Karpas-422 (cell line): ENCODE data around the gene CFAP100. TPM values are rescaled to one million over a fixed set of nuclear protein-coding genes. Genes with fewer than 3 reads are reported as not detected.

Experiments used
- DNase-seq: peaks from one replicate; pipeline ENCODE4 v3.0.0-alpha.2; 2015
- H2AFZ ChIP-seq: fragments of 200-600 bp; sonication (generic); 2 replicates; pipeline ENCODE4 v1.6.1; 2014; ENCODE audit warnings: antibody characterized with exemption, low read length, mixed read lengths
- H3K27ac ChIP-seq: fragments of 200-600 bp; sonication (generic); 2 replicates; pipeline ENCODE4 v1.5.1; 2014; ENCODE audit warnings: mild to moderate bottlenecking, low read length, moderate library complexity
- H3K27me3 ChIP-seq: fragments of 200-600 bp; sonication (generic); 2 replicates; pipeline ENCODE4 v1.6.1; 2014; ENCODE audit warnings: low read length, mixed read lengths
- H3K36me3 ChIP-seq: fragments of 200-600 bp; sonication (generic); 2 replicates; pipeline ENCODE4 v1.6.1; 2014; ENCODE audit warnings: low read length, mixed read lengths; ENCODE audit not compliant: insufficient read depth
- H3K4me1 ChIP-seq: fragments of 200-600 bp; sonication (generic); 2 replicates; pipeline ENCODE4 v1.6.1; 2014; ENCODE audit warnings: mild to moderate bottlenecking, low read length, mixed read lengths
- H3K4me2 ChIP-seq: fragments of 200-600 bp; sonication (generic); 2 replicates; pipeline ENCODE4 v1.6.1; 2014; ENCODE audit warnings: low read length, low read depth, mild to moderate bottlenecking; ENCODE audit not compliant: poor library complexity, severe bottlenecking
- H3K4me3 ChIP-seq: fragments of 200-600 bp; sonication (generic); 2 replicates; pipeline ENCODE4 v1.5.1; 2014; ENCODE audit warnings: mild to moderate bottlenecking, antibody characterized with exemption, low read length, mixed read lengths
- H3K79me2 ChIP-seq: fragments of 200-600 bp; sonication (generic); 2 replicates; pipeline ENCODE4 v1.6.1; 2014; ENCODE audit warnings: mild to moderate bottlenecking, low read length, mixed read lengths
- H3K9ac ChIP-seq: fragments of 200-600 bp; sonication (generic); 2 replicates; pipeline ENCODE4 v1.6.0; 2014; ENCODE audit warnings: low read length
- H3K9me2 ChIP-seq: fragments of 200-600 bp; sonication (generic), shearing (Covaris generic); replicated peaks from 2 replicates; pipeline ENCODE4 v1.6.0; 2014; ENCODE audit warnings: mild to moderate bottlenecking, low read length, moderate library complexity; ENCODE audit not compliant: insufficient read depth
- H3K9me3 ChIP-seq: fragments of 300-700, 200-600 bp; sonication (generic); 2 replicates; pipeline ENCODE4 v1.6.1; 2014; ENCODE audit warnings: low read length, mixed read lengths
- H4K20me1 ChIP-seq: fragments of 200-600 bp; sonication (generic); 2 replicates; pipeline ENCODE4 v1.6.1; 2014; ENCODE audit warnings: mild to moderate bottlenecking, antibody characterized with exemption, low read length, low read depth; ENCODE audit not compliant: insufficient read depth
- total RNA-seq: library from RNA; depleted of rRNA; stranded (reverse); fragments of >200 nt; shearing (Covaris generic); gene quantifications from 2 replicates; pipeline ENCODE4 v1.2.3, GENCODE V29; 2014; ENCODE audit warnings: low replicate concordance

Gene CFAP100
- total RNA-seq, 1 experiment from 2014 or later: not detected

DNA sequence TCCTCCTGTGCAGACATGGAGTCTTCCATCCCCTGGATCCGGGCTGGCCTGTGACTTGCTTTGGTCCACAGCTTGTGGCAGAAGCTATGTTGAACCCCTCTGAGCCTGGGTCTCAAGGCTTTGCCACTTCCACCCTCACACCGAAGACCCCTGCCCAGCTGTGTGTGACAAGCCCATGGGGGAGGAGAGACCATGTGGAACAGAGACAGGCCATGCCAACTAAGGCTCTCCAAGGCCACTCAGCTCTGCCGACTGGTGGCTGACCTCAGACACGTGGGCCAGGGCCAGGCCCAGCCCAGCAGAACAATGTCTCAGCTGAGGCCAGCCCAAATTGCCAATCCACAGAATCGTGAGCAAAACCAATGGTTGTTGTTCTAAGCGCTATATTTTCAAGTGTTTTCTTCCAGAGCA, 16.4 kb upstream of the CFAP100 start:
- Histone ChIP-seq H3K9me3 (no peaks in the 10 kb centered on the region), H3K4me1 (no peaks in the 10 kb centered on the region), H3K9me2 (no peaks in the 10 kb centered on the region)

DNA sequence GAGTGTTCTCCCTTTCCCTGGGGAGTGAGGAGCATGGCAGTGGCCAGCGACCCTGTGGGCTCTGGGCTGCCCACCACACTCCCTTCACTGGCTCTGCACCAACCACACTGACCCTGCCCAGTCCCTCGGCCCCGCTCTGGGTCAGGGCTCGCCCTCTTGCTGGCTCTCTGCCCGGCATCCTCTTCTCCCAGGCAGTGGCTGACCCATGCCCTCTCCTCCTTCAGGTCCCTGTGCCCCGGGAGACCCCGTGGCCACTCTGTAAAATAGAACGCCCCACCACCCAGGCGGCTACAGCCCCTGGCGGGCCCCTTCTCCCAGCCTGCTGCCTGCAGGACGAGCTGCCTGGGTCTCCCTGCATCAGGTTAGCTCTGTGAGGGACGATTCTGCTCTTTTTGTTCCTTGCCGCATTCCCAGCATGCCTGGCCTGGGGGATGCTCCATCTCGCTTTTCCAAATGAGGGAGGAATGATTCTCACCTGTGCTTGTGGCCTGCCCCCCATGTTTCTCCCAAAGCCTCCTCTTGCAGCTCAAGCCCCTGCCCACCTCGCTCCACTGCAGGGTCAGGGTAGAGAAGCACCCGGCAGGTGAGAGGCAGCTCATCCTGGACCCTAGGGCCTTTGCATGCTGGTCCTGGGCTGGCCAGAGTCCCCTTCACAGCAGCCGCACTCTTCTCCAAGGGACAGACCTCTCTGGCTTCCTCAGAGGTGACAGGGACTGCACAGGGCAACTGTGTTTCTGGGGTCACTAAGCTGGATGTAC, 14.5 kb upstream of the CFAP100 start:
- H3K9ac ChIP-seq: no peak overlapping the region
- H3K4me3 ChIP-seq: no peak overlapping the region
- H2AFZ ChIP-seq: no peak overlapping the region
- no peak overlapping the region for H3K4me2 ChIP-seq
- no peaks in the 10 kb centered on the region for H3K4me1 ChIP-seq
- no peaks in the 10 kb centered on the region for H4K20me1 ChIP-seq
- H3K79me2 ChIP-seq: no peaks in the 10 kb centered on the region
- no peak for DNase-seq
- no peaks in the 10 kb centered on the region for H3K9me2 ChIP-seq
- H3K27me3 ChIP-seq: no peaks in the 10 kb centered on the region
- H3K36me3 ChIP-seq: no peaks in the 10 kb centered on the region
- H3K9me3 ChIP-seq: no peaks in the 10 kb centered on the region
- no peak overlapping the region for H3K27ac ChIP-seq

More for the DNA sequence above, 16.4 kb upstream of the CFAP100 start:
- Histone ChIP-seq H3K4me2 (no peak overlapping the region), H3K27me3 (no peaks in the 10 kb centered on the region), H3K79me2 (no peaks in the 10 kb centered on the region), H2AFZ (no peak overlapping the region), H3K9ac (no peak overlapping the region), H3K36me3 (no peaks in the 10 kb centered on the region), H4K20me1 (no peaks in the 10 kb centered on the region), H3K4me3 (no peak overlapping the region), H3K27ac (no peak overlapping the region)
- no peak for DNase-seq

DNA sequence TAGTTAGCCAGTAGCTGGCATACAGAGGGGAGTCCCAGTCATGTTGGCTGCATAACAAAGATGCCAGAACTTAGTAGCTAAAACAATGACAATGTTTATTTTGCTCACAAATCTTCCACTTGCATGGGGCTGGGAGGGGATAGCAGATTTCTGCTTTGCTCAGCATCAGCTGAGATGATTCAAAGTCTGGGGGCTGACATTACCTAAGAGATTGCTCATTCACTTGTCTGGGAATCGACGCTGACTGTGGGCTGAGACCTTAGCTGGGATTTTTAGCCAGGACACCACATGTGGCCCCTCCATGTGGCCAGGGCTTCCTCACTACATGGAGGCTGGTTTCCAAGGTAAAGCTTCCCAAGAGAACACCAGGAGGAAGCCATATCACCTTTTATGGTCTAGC, 12.7 kb upstream of the CFAP100 start:
- Histone ChIP-seq H2AFZ (no peak overlapping the region), H3K79me2 (no peaks in the 10 kb centered on the region), H4K20me1 (no peaks in the 10 kb centered on the region), H3K9ac (no peak overlapping the region), H3K27me3 (no peaks in the 10 kb centered on the region), H3K9me3 (no peaks in the 10 kb centered on the region), H3K4me3 (no peak overlapping the region), H3K27ac (no peak overlapping the region), H3K4me1 (no peaks in the 10 kb centered on the region), H3K9me2 (no peaks in the 10 kb centered on the region), H3K36me3 (no peaks in the 10 kb centered on the region), H3K4me2 (no peak overlapping the region)
- no peak for DNase-seq

DNA sequence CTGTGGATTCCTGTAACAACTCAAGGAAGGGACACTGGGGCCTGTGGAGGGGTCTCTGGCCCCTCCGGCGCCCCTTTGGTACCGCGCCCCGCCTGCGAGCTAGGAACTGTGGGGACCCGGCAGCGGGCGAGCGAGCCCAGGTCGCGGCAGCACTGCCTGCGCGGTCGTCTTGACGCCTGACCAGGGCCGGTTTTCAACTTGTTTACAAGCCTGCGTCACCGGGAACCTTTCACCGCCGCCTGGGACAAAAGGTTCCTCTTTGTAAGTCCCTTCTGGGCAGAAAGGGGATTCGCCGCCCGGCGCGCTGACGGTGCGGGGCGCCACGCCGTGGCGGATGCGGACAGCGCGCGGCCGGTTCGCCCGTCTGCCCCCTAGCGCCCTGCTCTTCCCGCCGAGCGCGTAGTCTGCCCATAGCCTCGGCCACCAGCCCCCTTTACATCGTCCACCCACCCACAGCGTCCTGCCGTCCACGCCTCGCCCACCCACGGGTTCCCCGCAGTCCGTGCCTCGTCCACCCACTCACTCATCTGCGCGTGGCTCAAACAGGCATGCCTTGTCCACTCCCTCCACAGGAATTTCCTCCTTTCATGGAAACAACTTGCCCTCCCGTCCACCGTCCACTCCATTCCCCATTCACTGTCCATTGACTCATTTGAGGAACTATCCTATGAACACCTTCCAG, 5.5 kb upstream of the CFAP100 start:
- no peak overlapping the region for H3K9ac ChIP-seq
- no peaks in the 10 kb centered on the region for H3K4me1 ChIP-seq
- peak; percentile 67 for DNase-seq
- H3K9me3 ChIP-seq: no peaks in the 10 kb centered on the region
- H3K27me3 ChIP-seq: no peaks in the 10 kb centered on the region
- H3K4me2 ChIP-seq: no peak overlapping the region
- no peaks in the 10 kb centered on the region for H3K79me2 ChIP-seq
- H3K27ac ChIP-seq: no peak overlapping the region
- no peaks in the 10 kb centered on the region for H4K20me1 ChIP-seq
- H2AFZ ChIP-seq: no peak overlapping the region
- no peaks in the 10 kb centered on the region for H3K9me2 ChIP-seq
- H3K4me3 ChIP-seq: no peak overlapping the region
- no peaks in the 10 kb centered on the region for H3K36me3 ChIP-seq

DNA sequence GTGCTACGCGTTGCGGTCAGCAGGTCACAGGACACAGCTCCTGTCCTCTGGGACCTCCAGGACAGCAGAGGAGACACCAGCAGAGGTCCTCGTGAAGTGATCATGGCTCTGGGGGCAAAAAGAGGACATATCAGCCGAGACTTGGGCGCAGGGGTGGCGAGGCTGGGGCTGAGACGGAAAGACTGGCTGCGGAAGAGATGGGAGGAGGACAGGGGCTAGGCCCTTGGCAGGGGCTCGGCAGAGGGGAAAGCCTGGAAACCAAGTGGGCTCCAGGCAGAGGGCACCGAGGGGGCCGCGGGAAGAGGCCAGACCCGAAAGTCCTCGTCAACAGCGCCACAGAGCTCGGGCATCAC, 4.9 kb upstream of the CFAP100 start:
- no peaks in the 10 kb centered on the region for H3K4me1 ChIP-seq
- no peaks in the 10 kb centered on the region for H3K9me3 ChIP-seq
- no peak for DNase-seq
- H3K4me3 ChIP-seq: no peak overlapping the region
- H3K27ac ChIP-seq: no peak overlapping the region
- H3K36me3 ChIP-seq: no peaks in the 10 kb centered on the region
- no peak overlapping the region for H3K9ac ChIP-seq
- no peaks in the 10 kb centered on the region for H4K20me1 ChIP-seq
- H2AFZ ChIP-seq: no peak overlapping the region
- no peaks in the 10 kb centered on the region for H3K27me3 ChIP-seq
- no peaks in the 10 kb centered on the region for H3K79me2 ChIP-seq
- H3K4me2 ChIP-seq: no peak overlapping the region
- no peaks in the 10 kb centered on the region for H3K9me2 ChIP-seq

DNA sequence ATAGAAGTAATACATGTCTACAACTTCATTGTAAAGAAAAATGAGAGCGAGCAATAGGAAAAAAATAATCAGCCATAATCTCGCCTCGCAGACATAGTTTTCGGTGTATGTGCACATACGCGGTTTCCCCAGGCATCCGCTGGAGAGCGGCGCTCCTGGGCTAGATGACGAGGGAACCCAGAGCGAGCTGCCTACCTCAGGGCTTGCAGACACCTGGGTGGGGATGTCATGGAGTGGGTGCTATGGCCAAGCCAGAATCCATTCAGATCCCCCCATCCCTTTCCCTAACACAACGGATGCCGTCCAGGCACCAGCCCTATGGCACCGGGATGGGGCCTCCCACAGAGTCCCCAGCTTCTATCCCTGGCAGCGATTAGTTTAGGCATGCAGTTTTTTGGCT, 4.5 kb upstream of the CFAP100 start:
- Histone ChIP-seq H3K4me3 (no peak overlapping the region), H3K27ac (no peak overlapping the region), H4K20me1 (no peaks in the 10 kb centered on the region), H3K36me3 (no peaks in the 10 kb centered on the region), H3K9me3 (no peaks in the 10 kb centered on the region), H3K4me1 (no peaks in the 10 kb centered on the region), H3K79me2 (no peaks in the 10 kb centered on the region), H3K9ac (no peak overlapping the region), H3K9me2 (no peaks in the 10 kb centered on the region), H2AFZ (no peak overlapping the region), H3K27me3 (no peaks in the 10 kb centered on the region), H3K4me2 (no peak overlapping the region)
- no peak for DNase-seq

DNA sequence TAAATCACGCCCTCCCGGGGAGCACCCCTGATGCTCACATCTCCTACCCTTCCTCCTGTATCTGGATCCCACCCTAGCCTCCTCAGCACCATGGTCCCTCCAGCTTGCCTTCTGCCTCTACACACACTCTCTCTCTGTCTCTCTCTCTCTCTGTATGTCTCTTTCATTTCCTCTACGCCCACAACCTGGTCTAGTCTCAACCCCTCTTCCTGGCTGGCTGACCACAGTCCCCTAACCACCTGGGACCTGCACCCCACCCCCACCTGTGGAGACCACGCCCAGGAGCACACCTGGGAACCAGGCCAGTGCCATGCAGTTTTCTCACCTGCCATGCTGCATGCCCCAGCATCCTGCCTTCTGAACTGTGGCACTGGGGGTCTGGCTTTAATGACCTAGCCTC, 4.0 kb upstream of the CFAP100 start:
- Histone ChIP-seq H3K9me2 (no peaks in the 10 kb centered on the region), H3K4me2 (no peak overlapping the region), H3K36me3 (no peaks in the 10 kb centered on the region), H3K9ac (no peak overlapping the region), H4K20me1 (no peaks in the 10 kb centered on the region), H3K27ac (no peak overlapping the region), H2AFZ (no peak overlapping the region), H3K79me2 (no peaks in the 10 kb centered on the region), H3K9me3 (no peaks in the 10 kb centered on the region), H3K27me3 (no peaks in the 10 kb centered on the region), H3K4me3 (no peak overlapping the region), H3K4me1 (no peaks in the 10 kb centered on the region)
- no peak for DNase-seq

DNA sequence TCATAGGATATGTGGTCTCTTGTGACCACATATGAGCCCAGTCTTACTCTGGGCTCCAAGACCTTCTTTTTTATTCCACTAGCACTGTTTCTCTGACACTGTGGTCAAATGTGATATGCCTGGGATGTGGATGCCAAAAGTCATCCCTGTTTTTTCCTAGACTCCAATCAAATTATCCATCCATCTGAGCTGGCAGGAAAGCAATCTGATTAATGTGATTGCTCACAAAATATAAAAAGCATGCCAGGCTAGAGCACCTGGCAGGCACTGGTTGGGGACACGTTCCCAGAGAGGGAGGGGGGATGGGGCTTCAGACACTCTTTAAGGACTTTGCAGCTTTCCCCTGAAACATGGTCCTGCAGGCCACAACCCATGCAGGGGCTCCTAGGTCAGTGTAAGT, 3.1 kb upstream of the CFAP100 start:
- Histone ChIP-seq H3K4me2 (no peak overlapping the region), H3K36me3 (no peaks in the 10 kb centered on the region), H3K9me2 (no peaks in the 10 kb centered on the region), H3K9me3 (no peaks in the 10 kb centered on the region), H4K20me1 (no peaks in the 10 kb centered on the region), H3K79me2 (no peaks in the 10 kb centered on the region), H3K4me3 (no peak overlapping the region), H3K9ac (no peak overlapping the region), H2AFZ (no peak overlapping the region), H3K27me3 (no peaks in the 10 kb centered on the region), H3K4me1 (no peaks in the 10 kb centered on the region), H3K27ac (no peak overlapping the region)
- no peak for DNase-seq
